Measurements from ENCODE around the gene GAL.

GRCh38 chr11:68715456-68716122, 31.2 kb downstream of the GAL start:
- TF ChIP-seq GATA3 (IDR thresholded peaks at IDR 0.05; ENCODE audit: low read depth, low read length) (no peak), GATA2 (IDR thresholded peaks at IDR 0.05; ENCODE audit: low read depth, low read length) (no peak)

All from SH-SY5Y (cell line).